T1000 (cell line): ENCODE data around the gene HARS1.
"Not testable (repeated sequence)": the region's sequence is repeated elsewhere in the genome, so short reads cannot be mapped to it uniquely, and the experiment has no call there.

Source experiments
- DNase-seq: peaks from one replicate; lab custom pipeline; 2025; ENCODE audit warnings: mixed read lengths; lab: John Stamatoyannopoulos, UW

Gene HARS1, protein sequence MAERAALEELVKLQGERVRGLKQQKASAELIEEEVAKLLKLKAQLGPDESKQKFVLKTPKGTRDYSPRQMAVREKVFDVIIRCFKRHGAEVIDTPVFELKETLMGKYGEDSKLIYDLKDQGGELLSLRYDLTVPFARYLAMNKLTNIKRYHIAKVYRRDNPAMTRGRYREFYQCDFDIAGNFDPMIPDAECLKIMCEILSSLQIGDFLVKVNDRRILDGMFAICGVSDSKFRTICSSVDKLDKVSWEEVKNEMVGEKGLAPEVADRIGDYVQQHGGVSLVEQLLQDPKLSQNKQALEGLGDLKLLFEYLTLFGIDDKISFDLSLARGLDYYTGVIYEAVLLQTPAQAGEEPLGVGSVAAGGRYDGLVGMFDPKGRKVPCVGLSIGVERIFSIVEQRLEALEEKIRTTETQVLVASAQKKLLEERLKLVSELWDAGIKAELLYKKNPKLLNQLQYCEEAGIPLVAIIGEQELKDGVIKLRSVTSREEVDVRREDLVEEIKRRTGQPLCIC

DNA sequence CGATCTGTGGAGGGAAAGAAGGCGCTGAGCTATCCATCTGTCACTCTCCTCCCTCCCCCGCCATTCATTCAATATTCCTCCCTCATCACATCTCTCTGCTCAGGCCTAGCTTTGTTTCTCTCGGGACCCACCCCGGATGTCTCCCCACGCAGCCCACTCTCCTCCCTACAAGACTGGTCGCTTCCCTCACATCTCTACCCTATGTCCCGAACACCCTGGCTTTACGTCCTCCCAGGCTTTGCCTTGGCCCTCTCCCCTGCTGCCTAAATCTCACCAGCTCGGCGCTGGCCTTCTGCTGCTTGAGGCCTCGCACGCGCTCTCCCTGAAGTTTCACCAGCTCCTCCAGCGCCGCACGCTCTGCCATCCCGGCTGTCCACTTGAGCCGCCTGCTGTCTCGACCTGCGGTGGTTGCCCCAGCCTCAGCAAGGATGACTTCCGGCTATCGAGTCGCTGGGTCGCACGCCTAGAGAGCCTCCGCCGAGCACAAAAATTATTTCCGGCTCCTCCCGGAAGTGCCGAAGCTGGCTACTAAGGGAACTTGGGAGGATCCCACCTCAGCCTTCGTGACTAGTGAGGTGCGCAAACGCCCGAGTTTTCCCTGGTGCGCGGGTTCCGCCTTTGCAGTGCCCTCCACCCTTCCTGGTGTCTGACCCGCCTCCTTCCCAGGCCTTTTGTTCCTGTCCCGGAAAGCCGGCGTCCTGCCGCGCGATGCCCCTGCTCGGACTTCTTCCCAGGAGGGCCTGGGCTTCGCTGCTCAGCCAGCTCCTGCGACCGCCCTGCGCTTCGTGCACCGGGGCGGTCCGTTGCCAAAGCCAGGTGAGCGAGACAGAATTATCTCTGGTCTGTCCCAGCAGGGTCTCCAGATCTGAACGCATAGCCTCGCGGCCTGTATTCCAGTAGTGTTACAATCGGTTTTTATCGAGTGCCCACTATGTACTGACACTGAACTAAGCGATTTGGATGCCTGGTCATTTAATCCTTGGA is at the start of gene HARS1, which contains the start of gene HARS2:
Gene HARS1, minus strand, starts transcription at position 430 of the 984 bp plus-strand sequence. Its CDS starts 66 bp downstream, at position 364.
Gene HARS2, plus strand, starts transcription at position 515 of the 984 bp plus-strand sequence. Its CDS starts 194 bp downstream, at position 709.
- peak; percentile 92 for DNase-seq

DNA sequence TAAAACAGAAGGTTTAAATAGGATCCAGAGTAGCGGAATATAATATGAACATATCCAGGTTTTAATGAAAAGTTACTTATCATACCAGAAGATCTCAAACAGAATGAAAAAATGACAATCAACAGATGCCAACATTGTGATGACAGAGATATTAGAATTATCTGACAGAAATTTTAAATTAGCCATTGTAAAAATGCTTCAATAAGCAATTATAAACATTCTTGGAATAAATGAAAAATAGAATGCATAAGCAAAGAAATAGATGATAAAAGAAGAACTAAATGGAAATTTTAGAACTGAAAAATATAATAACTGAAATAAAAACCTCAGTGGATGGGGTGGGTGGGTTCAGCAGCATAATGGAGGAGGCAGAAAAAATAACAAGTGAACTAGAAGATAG is 46.3 kb upstream of the HARS1 start:
- DNase-seq, result no peak

DNA sequence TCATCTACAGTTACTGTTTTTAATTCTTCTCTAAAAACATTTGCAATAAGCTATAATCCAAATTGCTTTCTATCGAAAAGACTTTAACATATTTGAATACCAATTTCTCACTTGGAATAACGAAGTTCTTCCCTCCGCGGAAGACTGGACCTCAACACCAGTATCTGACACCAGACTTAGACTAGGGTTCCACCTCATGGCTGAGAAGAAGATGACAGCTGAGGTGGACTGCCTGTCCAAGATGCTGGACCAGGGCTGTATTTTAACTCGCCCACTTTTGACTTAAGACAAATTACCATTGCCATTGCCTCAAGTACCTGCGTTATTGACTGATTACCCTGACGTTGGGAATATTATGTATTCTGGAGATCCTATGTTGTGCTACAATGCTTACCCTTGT is 43.2 kb upstream of the HARS1 start:
- DNase-seq, result no peak

DNA sequence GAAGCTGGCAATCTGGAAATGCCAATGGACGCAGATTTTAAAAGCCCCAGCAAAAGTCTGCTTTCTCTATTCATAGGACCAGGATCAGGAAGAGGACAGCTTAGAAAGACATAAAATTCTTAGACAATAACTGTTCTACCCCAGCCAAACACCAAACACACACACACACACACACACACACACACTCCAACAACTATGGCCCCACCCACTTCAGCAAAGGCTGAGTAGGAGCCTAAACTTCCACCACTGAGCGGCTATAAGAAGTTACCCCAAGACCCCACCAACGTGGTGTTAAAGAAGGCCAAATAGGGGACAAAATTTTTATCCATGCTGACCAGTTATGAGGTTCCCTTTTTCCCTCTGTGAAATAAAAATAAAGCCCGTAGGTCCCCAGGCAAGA is 41.9 kb upstream of the HARS1 start:
- no peak for DNase-seq

DNA sequence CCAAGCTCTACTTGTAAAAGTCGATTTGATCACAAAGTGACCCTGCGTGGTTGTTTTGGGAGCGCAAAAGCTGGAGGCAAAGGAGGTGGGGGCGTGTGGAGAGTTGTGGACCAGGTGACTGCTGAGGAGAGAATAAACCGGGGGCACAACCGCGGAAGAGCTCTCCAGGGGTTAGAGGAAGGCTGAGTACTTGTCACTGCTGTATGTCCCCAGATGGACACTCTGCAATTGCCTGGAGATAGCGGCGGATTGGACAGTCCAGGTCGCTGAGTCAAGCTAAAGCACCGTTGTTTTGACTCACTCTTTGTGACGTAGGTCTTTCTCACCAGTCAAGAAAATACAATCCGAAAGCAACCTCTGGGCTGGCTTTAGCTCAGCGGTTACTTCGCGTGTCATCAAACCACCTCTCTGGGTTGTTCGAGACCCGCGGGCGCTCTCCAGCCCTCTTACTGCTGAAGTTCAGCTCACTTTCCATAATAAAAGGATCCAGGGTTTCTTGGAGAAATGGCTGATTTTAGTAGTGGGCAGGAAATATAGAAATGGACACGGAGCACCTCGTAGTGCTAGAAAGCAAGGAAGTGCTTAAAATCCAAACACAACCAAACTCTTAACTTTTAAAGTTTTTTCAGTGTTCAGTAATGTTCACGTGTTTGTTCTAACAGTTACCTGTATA is 34.8 kb upstream of the HARS1 start:
- DNase-seq, result peak; percentile 92

DNA sequence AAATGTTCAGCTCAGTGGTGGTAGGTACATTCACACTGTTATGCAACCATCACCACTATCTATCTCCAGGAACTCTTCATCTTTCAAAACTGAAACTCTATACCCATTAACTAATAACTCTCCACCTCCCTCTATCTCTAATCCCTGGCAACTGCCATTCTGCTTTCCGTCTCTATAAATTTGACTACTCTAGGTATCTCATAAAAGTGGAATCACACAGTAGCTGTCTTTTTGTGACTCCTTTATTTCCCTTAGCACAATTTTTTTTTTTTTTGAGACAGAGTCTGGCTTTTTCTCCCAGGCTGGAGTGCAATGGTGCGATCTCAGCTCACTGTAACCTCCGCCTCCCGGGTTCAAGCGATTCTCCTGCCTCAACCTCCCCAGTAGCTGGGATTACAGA is 30.2 kb upstream of the HARS1 start:
- not testable (repeated sequence) for DNase-seq

DNA sequence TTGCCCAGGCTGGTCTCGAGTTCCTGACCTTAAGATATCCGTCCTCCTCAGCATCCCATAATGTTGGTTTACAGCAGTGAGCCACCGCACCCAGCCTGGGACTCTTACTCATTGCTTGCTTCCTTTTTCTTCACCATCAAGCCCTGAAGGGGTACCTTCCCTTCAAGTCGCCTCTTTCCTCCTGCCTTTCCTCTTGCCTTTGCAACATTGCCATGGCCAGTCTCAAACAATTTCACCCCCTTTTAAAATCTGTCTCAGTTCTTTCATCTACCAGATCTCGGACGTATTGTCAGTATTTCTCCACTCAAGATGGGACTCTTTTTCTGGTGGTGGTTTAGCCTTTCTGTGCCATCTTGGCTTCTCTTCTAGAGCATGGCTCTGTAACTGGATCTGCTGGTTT is 29.6 kb upstream of the HARS1 start:
- not testable (repeated sequence) for DNase-seq

DNA sequence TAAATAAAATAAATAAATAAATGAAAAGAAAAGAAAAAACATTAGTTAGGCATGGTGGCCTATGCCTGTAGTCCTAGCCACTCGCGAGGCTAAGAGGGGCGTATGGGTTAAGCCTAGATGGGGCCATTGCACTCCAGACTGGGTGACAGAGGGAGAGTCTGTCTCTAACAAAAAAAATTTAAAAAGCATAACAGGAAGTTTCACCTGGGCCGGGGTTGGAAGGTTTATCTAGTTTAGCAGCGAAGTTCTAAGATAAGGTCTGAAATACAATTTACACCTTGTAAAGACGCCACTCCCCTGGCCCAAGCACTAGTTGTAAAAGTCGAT is 27.1 kb upstream of the HARS1 start:
- DNase-seq, result no peak

DNA sequence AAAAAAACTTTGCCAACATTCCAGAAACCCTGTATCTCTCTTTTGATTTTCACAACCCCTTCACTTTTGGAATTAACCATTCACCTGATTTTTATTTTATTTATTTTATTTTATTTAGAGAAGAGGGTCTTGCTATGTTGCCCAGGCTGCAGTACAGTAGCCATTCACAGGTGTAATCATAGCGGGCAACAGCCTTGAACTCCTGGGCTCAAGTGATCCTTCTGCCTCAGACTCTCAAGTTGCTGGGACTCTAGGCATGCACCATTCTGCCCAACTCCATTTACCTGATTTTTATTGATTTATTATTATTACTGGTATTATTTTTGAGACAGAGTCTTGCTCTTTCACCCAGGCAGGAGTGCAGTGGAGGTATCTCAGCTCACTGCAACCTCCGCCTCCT is 25.1 kb upstream of the HARS1 start:
- not testable (repeated sequence) for DNase-seq

DNA sequence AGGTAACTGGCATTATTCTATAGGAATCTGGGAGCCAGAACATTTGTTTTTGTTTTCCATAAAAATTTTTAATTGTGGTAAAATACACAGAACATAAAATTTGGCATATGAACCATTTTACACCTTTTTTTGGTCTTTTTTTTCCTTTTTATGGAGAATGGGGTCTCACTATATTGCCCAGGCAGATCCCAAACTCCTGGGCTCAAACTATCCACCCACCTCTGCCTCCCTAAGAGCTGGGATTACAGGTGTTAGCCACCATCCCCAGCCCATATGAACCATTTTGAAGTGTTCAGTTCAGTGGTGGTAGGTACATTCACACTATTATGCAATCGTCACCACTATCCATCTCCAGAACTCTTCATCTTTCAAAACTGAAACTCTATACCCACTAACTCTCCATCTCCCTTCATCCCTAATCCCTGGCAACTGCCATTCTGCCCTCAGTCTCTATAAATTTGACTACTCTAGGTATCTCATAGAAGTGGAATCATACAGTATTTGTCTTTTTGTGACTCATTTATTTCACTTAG is 22.5 kb upstream of the HARS1 start:
- no peak for DNase-seq

DNA sequence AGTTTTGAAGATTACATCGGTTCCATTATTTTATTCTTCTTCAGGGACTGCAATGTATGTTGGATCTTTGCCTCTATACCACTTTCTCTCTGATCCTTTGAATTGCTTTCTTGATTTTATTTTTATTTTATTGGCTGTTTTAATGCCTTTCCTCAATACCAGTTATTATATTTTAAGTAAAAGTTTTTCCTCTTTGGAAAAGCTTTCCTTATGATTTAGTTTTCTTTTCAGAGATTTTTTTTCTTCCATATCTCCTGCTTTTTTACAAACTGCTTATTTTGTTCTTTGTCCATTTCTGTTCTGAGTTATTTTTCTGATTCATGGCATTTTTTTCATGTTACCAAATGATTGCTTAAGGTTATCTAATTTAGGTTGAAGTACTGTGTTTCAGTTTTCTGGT is 20.6 kb upstream of the HARS1 start:
- no peak for DNase-seq

DNA sequence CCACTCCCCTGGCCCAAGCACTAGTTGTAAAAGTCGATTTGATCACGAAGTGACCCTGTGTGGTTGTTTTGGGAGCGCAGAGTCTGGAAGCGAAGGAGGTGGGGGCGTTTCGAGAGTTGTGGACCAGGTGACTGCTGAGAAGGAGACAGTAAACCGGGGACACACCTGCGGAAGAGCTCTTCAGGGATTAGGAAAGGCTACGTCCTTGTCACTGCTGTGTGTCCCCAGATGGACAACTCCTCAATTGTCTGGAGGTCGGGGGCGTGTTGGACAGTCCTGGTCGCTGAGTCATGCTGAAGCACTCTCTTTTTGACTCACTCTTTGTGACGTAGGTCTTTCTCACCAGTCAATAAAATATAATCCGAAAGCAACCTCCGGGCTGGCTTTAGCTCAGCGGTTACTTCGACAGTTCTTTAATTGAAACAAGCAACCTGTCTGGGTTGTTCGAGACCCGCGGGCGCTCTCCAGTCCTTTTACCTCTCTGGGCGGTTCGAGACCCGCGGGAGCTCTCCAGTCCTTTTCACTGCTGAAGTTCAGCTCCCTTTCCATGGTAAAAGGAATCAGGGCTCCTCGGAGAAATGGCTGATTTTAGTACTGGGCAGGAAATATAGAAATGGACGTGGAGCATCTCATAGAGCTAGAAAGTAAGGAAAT is 19.9 kb upstream of the HARS1 start:
- DNase-seq, result peak; percentile 95

DNA sequence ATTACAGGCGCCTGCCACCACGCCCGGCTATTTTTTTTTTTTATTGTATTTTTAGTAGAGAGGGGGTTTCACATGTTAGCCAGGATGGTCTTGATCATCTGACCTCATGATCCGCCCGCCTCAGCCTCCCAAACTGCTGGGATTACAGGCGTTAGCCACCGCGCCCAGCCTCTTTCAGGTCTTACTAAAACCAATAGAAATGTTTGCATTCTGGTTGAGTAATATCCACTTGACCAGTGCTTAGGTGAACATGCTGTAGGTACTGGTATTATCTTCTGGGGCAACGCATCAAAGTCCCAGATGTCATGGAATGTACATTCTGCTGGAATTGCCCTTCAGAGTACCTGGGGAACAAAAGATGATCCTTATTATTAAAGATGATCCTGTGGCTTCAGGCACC is 17.6 kb upstream of the HARS1 start:
- not testable (repeated sequence) for DNase-seq

DNA sequence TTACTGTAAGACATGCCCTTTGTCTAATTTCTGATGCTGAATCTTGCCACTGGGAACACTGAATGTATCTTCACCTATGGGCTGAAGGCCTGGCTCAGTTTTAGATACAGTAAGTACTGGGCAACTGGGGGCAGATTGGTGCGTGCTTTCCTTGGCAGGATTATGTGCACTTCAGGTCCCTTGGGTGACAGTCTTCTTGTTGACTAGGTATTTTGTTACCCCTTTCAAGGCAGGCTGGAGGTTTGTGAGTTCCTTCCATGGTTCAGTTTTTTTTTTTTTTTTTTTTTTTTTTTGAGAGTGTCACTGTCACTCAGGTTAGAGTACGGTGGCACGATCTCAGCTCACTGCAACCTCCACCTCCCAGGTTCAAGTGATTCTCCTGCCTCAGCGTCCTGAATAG is 16.6 kb upstream of the HARS1 start:
- no peak for DNase-seq

DNA sequence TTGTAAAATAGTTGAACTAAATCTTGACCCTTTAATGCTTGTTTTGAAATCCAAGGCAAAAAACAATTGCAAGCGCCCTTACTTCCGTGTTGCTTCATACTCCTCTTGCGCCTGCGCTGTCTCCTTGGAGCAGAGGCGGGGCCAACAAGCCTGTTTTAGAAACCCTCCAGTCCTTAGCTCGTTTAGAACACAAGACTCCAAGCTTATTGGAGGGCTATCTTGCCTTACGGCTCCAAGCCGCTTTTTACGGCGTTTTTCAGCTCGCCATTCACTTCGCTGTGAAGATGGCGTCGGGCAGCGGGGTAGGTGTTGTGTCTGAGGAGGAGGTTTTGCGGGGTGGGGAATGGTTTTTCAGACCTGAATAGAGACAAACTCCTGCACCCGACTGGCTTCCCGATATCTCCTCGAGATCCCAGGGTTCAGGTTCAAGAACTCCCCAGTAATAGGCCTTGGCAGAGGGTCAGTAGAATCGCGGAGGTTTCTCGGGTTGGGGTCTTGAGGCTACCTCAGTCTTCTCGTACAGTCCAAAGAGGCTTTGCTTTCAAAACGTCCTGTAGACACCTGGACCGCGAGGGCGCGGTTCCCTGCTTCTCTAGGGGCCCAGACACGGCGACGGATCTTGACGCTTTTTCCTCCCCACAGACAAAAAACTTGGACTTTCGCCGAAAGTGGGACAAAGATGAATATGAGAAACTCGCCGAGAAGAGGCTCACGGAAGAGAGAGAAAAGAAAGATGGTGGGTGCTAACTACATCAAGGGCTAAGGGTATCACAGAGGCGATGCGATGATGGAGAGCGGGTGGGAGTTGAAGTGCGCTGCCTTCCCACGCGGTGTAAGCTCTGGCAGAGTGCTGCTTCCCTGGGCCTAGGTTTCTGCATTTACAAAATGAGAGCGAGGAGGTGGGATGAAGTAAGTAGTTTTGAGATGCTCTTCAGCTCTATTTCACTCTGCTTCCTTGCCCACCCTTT is 9.3 kb upstream of the HARS1 start, which contains the start of gene ZMAT2:
Gene ZMAT2, plus strand, starts transcription at position 271 of the 968 bp plus-strand sequence. Its CDS starts 14 bp downstream, at position 285.
- peak; percentile 79 for DNase-seq

DNA sequence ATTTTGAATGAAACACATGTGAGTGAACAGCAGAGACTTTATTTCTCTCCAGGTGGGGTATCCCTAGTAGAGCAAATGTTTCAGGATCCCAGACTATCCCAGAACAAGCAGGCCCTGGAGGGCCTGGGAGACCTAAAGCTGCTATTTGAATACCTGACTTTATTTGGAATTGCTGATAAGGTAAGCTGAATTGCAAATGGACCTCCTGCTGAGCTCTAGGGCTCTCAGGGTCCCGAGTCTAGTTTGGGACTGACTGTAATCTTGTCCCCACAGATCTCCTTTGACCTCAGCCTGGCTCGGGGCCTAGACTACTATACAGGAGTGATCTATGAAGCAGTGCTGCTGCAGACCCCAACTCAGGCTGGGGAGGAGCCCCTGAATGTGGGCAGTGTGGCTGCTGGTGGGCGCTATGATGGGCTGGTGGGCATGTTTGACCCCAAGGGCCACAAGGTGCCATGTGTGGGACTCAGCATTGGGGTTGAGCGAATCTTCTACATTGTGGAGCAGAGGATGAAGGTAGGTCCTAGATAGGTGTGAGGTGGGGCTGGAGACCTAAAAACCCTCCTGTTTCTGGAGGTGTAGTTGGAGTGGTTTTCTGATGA is 5.8 kb upstream of the HARS1 start:
- no peak for DNase-seq

DNA sequence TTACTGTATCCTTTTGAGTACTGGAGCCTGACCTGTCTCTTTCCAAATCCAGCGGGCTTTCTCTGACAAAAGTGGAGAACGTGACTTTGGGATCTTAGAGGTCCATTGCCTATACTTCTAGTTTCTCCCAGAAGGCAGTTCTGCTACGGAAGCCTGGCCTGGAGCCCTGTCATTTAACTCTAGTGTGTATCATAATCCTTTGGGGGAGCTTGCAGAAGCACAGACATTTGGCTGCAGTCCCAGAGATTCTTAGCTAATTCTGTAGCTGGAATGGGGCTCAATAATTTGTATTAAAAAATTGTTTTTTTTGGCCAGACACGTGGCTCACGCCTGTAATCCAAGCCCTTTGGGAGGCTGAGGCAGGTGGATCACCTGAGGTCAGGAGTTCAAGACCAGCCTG is 3.1 kb upstream of the HARS1 start:
- no peak for DNase-seq

DNA sequence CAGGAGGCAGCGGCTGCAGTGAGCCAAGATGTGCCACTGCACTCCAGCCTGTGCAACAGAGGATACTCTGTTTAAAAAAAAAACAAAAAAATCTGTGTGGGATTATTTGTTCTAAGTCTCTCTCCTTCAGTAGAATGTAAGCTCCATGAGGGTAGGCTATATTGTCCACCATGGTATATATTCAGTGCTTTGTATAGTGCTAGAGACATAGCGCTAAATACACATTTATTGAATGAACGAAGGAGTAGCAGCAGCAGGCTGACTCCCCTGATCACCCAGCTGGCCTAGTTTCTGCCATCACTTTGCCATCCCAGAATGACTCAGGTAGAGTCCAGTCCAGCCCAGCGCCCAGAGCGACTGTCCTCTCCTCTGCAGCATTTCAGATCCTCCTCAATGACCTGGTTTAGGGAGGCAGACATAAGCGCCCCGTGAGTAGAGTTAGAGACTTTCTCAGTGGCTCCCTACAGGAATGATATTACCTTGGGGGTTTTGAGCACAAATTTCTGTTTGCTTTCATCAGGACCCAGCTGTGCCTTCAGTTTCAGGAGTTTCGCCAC is 716 bp downstream of the HARS1 start:
- no peak for DNase-seq

DNA sequence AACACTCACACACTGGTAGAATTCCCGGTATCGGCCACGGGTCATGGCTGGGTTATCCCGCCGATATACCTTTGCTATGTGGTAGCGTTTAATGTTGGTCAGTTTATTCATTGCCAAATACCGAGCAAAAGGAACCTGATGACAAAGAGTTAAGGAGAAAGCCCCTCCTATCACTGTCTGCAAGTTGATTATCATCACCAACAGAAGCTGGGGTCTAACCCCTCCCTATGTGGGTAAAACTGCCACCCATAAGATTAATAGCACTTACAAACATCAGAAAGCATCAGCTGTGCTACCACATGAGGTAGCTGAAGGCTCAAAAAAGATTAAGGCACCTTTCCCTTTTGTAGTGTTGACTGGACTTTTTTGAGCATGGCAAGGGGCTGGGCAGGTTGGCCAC is 12.2 kb downstream of the HARS1 start:
- no peak for DNase-seq
